Midbrain (tissue), 1 donor: ENCODE measurements around the gene MYLK4.

Experiments used
- DNase-seq: peaks from one replicate; lab custom pipeline; 2025; lab: John Stamatoyannopoulos, UW

The MYLK4 gene

GRCh38 chr6:2658788-2659187 is 91.9 kb downstream of the MYLK4 start:
- no peak for DNase-seq

DNA sequence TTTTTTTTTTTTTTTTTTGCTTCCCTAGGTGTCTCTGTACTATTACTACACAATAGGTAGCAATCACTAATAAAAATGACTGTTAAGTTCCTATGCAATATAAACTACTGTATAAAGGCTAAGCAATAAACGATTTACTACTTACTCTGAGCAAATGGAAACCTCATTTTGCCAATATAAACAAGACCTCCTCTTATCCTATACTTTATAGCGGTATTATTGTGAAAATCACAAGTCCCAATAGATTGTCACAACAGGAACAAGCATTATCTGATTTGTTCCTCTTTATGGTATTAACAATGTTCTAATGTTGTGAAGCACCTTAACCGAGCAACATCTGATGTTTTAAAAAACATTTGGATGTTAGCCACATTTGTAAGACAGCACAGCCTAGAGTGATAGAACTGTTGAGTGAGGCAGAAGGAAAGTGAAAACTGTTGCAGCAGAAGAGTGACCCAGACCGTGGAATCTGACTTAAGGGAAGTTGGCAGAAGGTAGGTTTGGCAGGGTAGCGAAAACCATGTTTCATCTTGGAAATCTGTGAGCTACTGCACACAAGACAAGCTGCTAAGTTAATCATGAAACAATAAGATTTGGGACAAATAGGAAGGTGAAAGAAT is 94.2 kb downstream of the MYLK4 start:
- no peak for DNase-seq

DNA sequence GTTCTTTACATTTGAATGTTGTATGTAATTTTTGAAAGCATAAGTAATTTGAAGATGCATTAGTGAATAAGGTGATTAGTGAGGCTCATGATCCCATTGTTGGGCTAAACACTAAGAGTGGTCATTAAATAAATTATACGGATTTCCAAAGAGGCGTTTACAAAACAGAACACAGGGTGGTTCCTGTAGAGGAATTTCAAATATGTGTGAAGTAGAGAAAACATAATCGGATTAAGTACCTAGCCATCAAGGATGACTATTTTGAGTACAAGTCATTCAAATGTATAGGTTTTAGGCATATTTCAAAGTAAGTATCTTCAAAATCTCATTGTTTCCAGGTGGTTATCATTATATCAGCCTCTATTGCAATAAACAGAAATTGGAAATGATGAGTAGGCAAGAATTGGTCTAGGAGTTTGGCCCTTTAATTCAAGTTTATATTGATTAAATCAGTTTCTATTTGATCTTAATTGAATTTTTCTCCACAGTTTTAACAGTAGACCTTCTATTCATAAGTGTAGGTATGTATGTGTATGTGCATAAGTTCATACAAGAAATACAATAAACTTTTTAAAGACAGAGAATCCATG is 94.8 kb downstream of the MYLK4 start:
- DNase-seq: no peak

GRCh38 chr6:2653369-2654032 is 97.2 kb downstream of the MYLK4 start:
- no peak for DNase-seq

DNA sequence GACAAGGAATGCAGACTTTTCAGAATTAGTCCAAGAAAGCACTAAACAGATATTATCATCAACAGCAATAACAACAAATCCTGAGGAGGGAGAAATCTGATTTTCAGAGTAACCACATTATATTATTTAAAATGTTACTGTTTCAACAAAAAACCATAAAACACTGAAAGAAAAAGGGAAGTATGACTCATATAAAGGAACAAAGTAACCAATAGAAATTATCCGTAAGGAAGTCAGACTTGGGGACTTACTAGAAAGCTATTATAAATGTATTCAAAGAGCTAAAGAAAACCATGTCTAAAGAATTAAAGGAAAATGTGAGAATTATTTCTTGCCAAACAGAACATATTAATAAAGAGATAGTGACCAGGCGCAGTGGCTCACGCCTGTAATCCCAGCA is 98.1 kb downstream of the MYLK4 start:
- no peak for DNase-seq

GRCh38 chr6:2651961-2652360 is 98.8 kb downstream of the MYLK4 start:
- no peak for DNase-seq

DNA sequence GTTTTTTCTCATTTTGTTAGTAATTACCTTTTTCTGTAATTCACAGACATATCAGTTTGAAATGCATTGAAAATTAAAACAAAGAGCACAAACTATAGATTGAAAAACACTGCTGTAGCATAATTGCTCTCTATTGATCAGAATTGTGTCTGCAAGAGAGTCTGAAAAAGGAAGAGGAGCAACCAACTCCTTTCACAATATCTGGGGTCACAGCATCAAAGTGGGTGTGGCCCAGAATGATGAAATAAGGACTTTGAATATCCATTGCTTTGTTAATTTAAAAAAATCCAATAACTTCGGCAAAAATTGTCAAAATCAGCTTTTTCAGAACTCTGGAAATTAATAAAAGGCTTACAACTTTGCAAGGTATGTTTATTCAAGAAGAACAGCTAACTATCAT is 99.2 kb downstream of the MYLK4 start:
- DNase-seq: no peak

GRCh38 chr6:2646346-2646745 is 104.4 kb downstream of the MYLK4 start:
- DNase-seq: no peak

GRCh38 chr6:2643935-2644539 is 106.7 kb downstream of the MYLK4 start:
- DNase-seq: no peak

DNA sequence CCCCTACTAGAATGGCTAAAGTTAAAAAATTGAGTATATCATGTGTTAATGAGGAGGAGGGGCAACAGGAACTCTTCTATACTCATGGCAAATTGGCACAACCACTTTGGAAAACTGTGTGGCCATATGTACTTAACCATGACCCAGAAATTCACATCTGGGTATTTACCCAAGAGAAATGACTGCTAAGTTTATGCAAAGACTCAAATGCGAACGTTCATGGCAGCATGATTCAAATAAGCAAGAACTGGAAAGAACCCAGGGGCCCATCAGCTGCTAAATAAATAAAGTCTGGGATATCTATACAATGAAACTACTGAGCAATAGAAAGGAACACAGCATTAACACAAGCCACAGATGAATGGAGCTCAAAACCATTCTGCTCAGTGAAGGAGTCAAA is 107.6 kb downstream of the MYLK4 start:
- no peak for DNase-seq

- DNase-seq: no peak
These were observed 109.5 kb downstream of the MYLK4 start for GRCh38 chr6:2641044-2641725.

DNA sequence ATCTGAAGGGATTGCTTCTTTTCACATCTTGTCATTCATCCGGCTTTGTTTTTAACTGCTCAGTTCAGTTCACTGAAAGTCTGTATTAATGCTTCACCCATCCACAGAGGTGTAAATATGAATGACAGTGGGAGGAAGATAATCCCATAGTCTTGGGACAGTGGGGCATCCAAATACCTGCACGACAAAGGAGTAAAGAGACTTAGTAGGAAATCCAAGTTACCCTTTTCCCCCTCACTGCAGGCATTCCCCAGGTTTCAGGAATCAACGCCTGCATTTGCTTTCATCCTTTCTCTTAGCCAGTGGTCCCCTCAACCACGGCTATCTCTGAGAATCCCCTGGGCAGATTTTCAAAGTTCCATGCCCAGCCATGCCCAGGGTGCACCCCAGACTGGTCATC is 110.2 kb downstream of the MYLK4 start:
- no peak for DNase-seq

- DNase-seq: no peak
These were observed 110.8 kb downstream of the MYLK4 start for GRCh38 chr6:2639896-2640295.

- no peak for DNase-seq
These were observed 111.6 kb downstream of the MYLK4 start for GRCh38 chr6:2639167-2639566.

DNA sequence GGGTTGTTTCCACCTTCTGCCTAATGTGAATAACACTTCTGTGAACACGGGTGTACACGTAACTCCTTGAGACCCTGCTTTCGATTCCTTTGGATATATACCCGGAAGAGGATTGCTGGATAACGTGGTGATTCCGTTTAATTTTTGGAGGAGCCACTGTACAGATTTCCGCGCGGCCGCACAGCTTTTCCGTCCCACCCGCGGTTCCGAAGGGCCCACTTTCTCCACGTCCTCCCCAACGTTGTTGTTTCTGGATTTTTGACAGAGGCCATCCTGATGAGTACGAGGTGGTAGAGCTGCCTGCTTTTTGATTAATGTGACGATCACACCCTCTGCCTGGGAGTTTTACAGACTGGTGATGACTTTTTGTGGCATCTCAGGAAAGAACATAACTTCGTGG is 114.0 kb downstream of the MYLK4 start:
- DNase-seq: no peak

DNA sequence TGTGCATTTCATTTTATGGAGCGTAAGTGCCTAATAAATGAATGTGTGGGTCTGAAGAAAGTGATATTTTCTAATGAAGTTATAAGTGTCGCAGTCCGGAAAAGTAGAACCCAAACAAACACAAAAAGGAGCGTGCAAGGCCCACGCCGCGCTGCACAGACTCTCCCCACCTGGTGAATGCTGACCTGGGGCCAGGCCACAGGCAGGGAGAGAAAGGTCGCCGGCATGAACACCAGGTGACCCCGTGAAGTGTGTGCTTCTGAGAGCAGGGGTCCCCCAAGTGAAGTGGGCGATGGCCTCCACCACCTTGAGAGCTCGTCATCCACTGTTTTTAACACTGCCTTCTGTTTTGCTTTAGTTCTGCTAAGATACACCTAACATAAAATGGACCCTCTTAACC is 114.8 kb downstream of the MYLK4 start:
- no peak for DNase-seq

GRCh38 chr6:2634139-2634964 is 116.4 kb downstream of the MYLK4 start:
- peak; percentile 86 for DNase-seq

GRCh38 chr6:2633736-2634135 is 117.0 kb downstream of the MYLK4 start:
- DNase-seq: peak; percentile 5

- DNase-seq: no peak
These were observed 117.6 kb downstream of the MYLK4 start for GRCh38 chr6:2632976-2633584.

- DNase-seq: peak; percentile 37
These were observed 118.4 kb downstream of the MYLK4 start for GRCh38 chr6:2632368-2632767.

- no peak for DNase-seq
These were observed 119.7 kb downstream of the MYLK4 start for GRCh38 chr6:2630891-2631571.
